Parathyroid adenoma (tissue), 2 donors: Measurements from ENCODE around the gene BIRC2.

Experiments used
- H2AFZ ChIP-seq: fragments of 300-600 bp; sonication (generic); one replicate; pipeline ENCODE4 v1.7.0; 2017; ENCODE audit warnings: antibody characterized with exemption, mild to moderate bottlenecking
- H3K27ac ChIP-seq: fragments of 300-600 bp; sonication (generic); one replicate; pipeline ENCODE4 v1.7.0; 2017
- H3K27me3 ChIP-seq: fragments of 300-600 bp; sonication (generic); one replicate; pipeline ENCODE4 v1.7.0; 2017; ENCODE audit warnings: low read length; ENCODE audit not compliant: control insufficient read depth, insufficient read depth
- H3K36me3 ChIP-seq: fragments of 300-600 bp; sonication (generic); one replicate; pipeline ENCODE4 v1.7.0; 2017; ENCODE audit warnings: low read length; ENCODE audit not compliant: control insufficient read depth, insufficient read depth
- H3K4me1 ChIP-seq: fragments of 300-600 bp; sonication (generic); one replicate; pipeline ENCODE4 v1.7.0; 2017; ENCODE audit warnings: control low read depth
- H3K4me2 ChIP-seq: fragments of 300-600 bp; sonication (generic); one replicate; pipeline ENCODE4 v1.7.0; 2017; ENCODE audit warnings: low read length
- H3K4me3 ChIP-seq: fragments of 300-600 bp; sonication (generic); one replicate; pipeline ENCODE4 v1.7.0; 2017; ENCODE audit warnings: low read depth, low read length
- H3K79me2 ChIP-seq: fragments of 300-600 bp; sonication (generic); one replicate; pipeline ENCODE4 v1.7.0; 2017; ENCODE audit warnings: control low read depth
- H3K9ac ChIP-seq: fragments of 300-600 bp; sonication (generic); one replicate; pipeline ENCODE4 v1.7.0; 2017; ENCODE audit warnings: mild to moderate bottlenecking
- H3K9me3 ChIP-seq: fragments of 300-600 bp; sonication (generic); one replicate; pipeline ENCODE4 v1.7.0; 2017; ENCODE audit warnings: low read length; ENCODE audit not compliant: control insufficient read depth
- CTCF ChIP-seq: fragments of 300-600 bp; sonication (generic); IDR thresholded peaks from one replicate; pipeline ENCODE4 v1.7.0; 2017; ENCODE audit warnings: antibody characterized with exemption, mild to moderate bottlenecking
- donor health status: primary hyperparathyroidism.

BIRC2 gene

GRCh38 chr11:102341844-102342318 is 5.1 kb upstream of the BIRC2 start:
- TF ChIP-seq CTCF = peak; percentile 75
- no peak overlapping the region for H3K27ac ChIP-seq
- H3K79me2 ChIP-seq = no peaks in the 10 kb centered on the region
- no peak overlapping the region for H3K4me3 ChIP-seq
- no peak overlapping the region for H3K4me2 ChIP-seq
- H2AFZ ChIP-seq = no peak overlapping the region
- no peak overlapping the region for H3K9ac ChIP-seq
- H3K4me1 ChIP-seq = no peaks in the 10 kb centered on the region
- H3K27me3 ChIP-seq = no peaks in the 10 kb centered on the region
- H3K9me3 ChIP-seq = no peaks in the 10 kb centered on the region
- no peaks in the 10 kb centered on the region for H3K36me3 ChIP-seq

GRCh38 chr11:102343809-102344208 is 3.2 kb upstream of the BIRC2 start:
- Histone ChIP-seq H3K4me1 (no peaks in the 10 kb centered on the region), H3K4me2 (no peak overlapping the region), H3K4me3 (no peak overlapping the region), H2AFZ (no peak overlapping the region), H3K79me2 (no peaks in the 10 kb centered on the region), H3K9ac (no peak overlapping the region), H3K9me3 (no peaks in the 10 kb centered on the region), H3K27me3 (no peaks in the 10 kb centered on the region), H3K27ac (no peak overlapping the region), H3K36me3 (no peaks in the 10 kb centered on the region)
- TF ChIP-seq CTCF = no peak

GRCh38 chr11:102345904-102346303 is 1.1 kb upstream of the BIRC2 start:
- TF ChIP-seq CTCF = no peak

GRCh38 chr11:102346456-102346747 is 612 bp upstream of the BIRC2 start:
- Histone ChIP-seq H3K36me3 (no peaks in the 10 kb centered on the region), H3K27me3 (no peaks in the 10 kb centered on the region), H2AFZ (peak overlapping the region; percentile 87), H3K4me2 (peak overlapping the region; percentile 69), H3K9ac (no peak overlapping the region), H3K9me3 (no peaks in the 10 kb centered on the region), H3K27ac (peak overlapping the region; percentile 87), H3K4me3 (peak overlapping the region; percentile 72), H3K79me2 (no peaks in the 10 kb centered on the region), H3K4me1 (no peaks in the 10 kb centered on the region)
- TF ChIP-seq CTCF = no peak

More at GRCh38 chr11:102345904-102346303, 1.1 kb upstream of the BIRC2 start:
- H3K36me3 ChIP-seq = no peaks in the 10 kb centered on the region
- H3K4me2 ChIP-seq = no peak overlapping the region
- H3K4me3 ChIP-seq = peak overlapping the region; percentile 72
- no peaks in the 10 kb centered on the region for H3K27me3 ChIP-seq
- peak overlapping the region; percentile 87 for H2AFZ ChIP-seq
- H3K9me3 ChIP-seq = no peaks in the 10 kb centered on the region
- H3K79me2 ChIP-seq = no peaks in the 10 kb centered on the region
- H3K9ac ChIP-seq = no peak overlapping the region
- H3K4me1 ChIP-seq = no peaks in the 10 kb centered on the region
- peak overlapping the region; percentile 87 for H3K27ac ChIP-seq

GRCh38 chr11:102347462-102348370 is 702 bp downstream of the BIRC2 start:
- Histone ChIP-seq H3K27ac (peak overlapping the region; percentile 87), H3K9me3 (no peaks in the 10 kb centered on the region), H2AFZ (peak overlapping the region; percentile 87), H3K4me2 (peak overlapping the region; percentile 73), H3K27me3 (no peaks in the 10 kb centered on the region), H3K9ac (peak overlapping the region; percentile 91), H3K4me1 (no peaks in the 10 kb centered on the region), H3K36me3 (no peaks in the 10 kb centered on the region), H3K79me2 (no peaks in the 10 kb centered on the region), H3K4me3 (peak overlapping the region; percentile 72)
- no peak for TF ChIP-seq CTCF
